ENCODE measurements around the gene SLC39A10.

- TF ChIP-seq, protein P1, sequence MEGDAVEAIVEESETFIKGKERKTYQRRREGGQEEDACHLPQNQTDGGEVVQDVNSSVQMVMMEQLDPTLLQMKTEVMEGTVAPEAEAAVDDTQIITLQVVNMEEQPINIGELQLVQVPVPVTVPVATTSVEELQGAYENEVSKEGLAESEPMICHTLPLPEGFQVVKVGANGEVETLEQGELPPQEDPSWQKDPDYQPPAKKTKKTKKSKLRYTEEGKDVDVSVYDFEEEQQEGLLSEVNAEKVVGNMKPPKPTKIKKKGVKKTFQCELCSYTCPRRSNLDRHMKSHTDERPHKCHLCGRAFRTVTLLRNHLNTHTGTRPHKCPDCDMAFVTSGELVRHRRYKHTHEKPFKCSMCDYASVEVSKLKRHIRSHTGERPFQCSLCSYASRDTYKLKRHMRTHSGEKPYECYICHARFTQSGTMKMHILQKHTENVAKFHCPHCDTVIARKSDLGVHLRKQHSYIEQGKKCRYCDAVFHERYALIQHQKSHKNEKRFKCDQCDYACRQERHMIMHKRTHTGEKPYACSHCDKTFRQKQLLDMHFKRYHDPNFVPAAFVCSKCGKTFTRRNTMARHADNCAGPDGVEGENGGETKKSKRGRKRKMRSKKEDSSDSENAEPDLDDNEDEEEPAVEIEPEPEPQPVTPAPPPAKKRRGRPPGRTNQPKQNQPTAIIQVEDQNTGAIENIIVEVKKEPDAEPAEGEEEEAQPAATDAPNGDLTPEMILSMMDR (IDR thresholded peaks at IDR 0.05 in 2 of 3, conservative IDR thresholded peaks at IDR 0.05 in 1 of 3; ENCODE audit: insufficient read depth in 2 of 3, low read depth in 1 of 3, low read length in 3 of 3): no peak
- no peak for TF ChIP-seq FOXM1 (IDR thresholded peaks at IDR 0.05; ENCODE audit: low read depth)
- no peak for TF ChIP-seq FOXM1 (CRISPR knock-in tag; IDR thresholded peaks at IDR 0.05; ENCODE audit: low read depth)
- TF ChIP-seq, protein P2, sequence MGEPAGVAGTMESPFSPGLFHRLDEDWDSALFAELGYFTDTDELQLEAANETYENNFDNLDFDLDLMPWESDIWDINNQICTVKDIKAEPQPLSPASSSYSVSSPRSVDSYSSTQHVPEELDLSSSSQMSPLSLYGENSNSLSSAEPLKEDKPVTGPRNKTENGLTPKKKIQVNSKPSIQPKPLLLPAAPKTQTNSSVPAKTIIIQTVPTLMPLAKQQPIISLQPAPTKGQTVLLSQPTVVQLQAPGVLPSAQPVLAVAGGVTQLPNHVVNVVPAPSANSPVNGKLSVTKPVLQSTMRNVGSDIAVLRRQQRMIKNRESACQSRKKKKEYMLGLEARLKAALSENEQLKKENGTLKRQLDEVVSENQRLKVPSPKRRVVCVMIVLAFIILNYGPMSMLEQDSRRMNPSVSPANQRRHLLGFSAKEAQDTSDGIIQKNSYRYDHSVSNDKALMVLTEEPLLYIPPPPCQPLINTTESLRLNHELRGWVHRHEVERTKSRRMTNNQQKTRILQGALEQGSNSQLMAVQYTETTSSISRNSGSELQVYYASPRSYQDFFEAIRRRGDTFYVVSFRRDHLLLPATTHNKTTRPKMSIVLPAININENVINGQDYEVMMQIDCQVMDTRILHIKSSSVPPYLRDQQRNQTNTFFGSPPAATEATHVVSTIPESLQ (CRISPR knock-in tag; IDR thresholded peaks at IDR 0.05): no peak
- no peak for TF ChIP-seq ZNF408 (CRISPR knock-in tag; IDR thresholded peaks at IDR 0.05; ENCODE audit: low read depth)
- no peak for TF ChIP-seq ARID2 (IDR thresholded peaks at IDR 0.05)
- TF ChIP-seq BACH1 (tag; IDR thresholded peaks at IDR 0.05): no peak
- no peak for TF ChIP-seq CREM (IDR thresholded peaks at IDR 0.05; ENCODE audit: low read depth)
- TF ChIP-seq, protein P3, sequence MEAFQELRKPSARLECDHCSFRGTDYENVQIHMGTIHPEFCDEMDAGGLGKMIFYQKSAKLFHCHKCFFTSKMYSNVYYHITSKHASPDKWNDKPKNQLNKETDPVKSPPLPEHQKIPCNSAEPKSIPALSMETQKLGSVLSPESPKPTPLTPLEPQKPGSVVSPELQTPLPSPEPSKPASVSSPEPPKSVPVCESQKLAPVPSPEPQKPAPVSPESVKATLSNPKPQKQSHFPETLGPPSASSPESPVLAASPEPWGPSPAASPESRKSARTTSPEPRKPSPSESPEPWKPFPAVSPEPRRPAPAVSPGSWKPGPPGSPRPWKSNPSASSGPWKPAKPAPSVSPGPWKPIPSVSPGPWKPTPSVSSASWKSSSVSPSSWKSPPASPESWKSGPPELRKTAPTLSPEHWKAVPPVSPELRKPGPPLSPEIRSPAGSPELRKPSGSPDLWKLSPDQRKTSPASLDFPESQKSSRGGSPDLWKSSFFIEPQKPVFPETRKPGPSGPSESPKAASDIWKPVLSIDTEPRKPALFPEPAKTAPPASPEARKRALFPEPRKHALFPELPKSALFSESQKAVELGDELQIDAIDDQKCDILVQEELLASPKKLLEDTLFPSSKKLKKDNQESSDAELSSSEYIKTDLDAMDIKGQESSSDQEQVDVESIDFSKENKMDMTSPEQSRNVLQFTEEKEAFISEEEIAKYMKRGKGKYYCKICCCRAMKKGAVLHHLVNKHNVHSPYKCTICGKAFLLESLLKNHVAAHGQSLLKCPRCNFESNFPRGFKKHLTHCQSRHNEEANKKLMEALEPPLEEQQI (IDR thresholded peaks at IDR 0.05): no peak
Observed at GRCh38 chr2:195632856-195633572, 24.0 kb upstream of the SLC39A10 start.

Measured in K562 (cell line).